ENCODE results near the gene PFKM.
A peak's percentile ranks its signal among the peaks of the same experiment; 100 is the strongest.

The PFKM gene

DNA sequence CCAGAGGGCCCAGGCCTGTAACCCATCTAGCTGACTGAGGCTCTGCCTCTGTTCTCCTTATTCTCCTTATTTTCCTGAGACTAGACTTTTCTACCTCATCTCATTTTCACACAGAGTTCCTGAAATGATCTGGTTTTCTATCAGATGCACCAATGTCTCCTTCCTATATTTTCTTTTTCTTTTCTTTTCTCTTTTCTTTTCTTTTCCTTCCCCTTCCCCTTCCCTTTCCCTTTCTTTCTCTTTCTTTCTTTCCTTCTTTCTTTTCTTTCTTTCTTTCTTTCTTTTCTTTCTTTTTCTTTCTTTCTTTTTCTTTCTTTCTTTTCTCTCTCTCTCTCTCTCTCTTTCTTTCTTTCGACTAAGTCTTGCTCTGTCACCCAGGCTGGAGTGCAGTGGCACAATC lies 61.3 kb downstream of the PFKM start:
- Histone ChIP-seq H3K4me2 (ENCODE audit: low read length) (no peak overlapping the region), H3K9me2 (ENCODE audit: low read depth, low read length) (no peaks in the 10 kb centered on the region), H3K27ac (ENCODE audit: low read depth, low read length, poor library complexity, severe bottlenecking) (no peak overlapping the region), H3K79me2 (ENCODE audit: insufficient read depth, low read length) (no peaks in the 10 kb centered on the region), H3F3A (ENCODE audit: insufficient read depth, low read length) (no peaks in the 10 kb centered on the region), H4K20me1 (ENCODE audit: insufficient read depth, low read length) (no peaks in the 10 kb centered on the region), H3K9me3 (ENCODE audit: low read length) (no peaks in the 10 kb centered on the region), H3K27me3 (ENCODE audit: insufficient read depth, low read length) (peaks cover 3% of the 10 kb centered on the region; the same call in 1 of the 2 replicates), H3K9ac (ENCODE audit: low read length) (no peak overlapping the region), H2AFZ (ENCODE audit: low read length) (no peak overlapping the region), H3K4me3 (ENCODE audit: low read depth, low read length, poor library complexity, severe bottlenecking) (no peak overlapping the region), H3K4me1 (ENCODE audit: insufficient read depth, low read length, severe bottlenecking) (peaks cover 7% of the 10 kb centered on the region), H3K36me3 (ENCODE audit: insufficient read depth, low read length) (no peaks in the 10 kb centered on the region)
- TF ChIP-seq, protein P1, sequence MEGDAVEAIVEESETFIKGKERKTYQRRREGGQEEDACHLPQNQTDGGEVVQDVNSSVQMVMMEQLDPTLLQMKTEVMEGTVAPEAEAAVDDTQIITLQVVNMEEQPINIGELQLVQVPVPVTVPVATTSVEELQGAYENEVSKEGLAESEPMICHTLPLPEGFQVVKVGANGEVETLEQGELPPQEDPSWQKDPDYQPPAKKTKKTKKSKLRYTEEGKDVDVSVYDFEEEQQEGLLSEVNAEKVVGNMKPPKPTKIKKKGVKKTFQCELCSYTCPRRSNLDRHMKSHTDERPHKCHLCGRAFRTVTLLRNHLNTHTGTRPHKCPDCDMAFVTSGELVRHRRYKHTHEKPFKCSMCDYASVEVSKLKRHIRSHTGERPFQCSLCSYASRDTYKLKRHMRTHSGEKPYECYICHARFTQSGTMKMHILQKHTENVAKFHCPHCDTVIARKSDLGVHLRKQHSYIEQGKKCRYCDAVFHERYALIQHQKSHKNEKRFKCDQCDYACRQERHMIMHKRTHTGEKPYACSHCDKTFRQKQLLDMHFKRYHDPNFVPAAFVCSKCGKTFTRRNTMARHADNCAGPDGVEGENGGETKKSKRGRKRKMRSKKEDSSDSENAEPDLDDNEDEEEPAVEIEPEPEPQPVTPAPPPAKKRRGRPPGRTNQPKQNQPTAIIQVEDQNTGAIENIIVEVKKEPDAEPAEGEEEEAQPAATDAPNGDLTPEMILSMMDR (IDR thresholded peaks at IDR 0.05; ENCODE audit: low read length) = no peak
- no peak for TF ChIP-seq EZH2 (IDR thresholded peaks at IDR 0.05; ENCODE audit: borderline replicate concordance, low read length)

DNA sequence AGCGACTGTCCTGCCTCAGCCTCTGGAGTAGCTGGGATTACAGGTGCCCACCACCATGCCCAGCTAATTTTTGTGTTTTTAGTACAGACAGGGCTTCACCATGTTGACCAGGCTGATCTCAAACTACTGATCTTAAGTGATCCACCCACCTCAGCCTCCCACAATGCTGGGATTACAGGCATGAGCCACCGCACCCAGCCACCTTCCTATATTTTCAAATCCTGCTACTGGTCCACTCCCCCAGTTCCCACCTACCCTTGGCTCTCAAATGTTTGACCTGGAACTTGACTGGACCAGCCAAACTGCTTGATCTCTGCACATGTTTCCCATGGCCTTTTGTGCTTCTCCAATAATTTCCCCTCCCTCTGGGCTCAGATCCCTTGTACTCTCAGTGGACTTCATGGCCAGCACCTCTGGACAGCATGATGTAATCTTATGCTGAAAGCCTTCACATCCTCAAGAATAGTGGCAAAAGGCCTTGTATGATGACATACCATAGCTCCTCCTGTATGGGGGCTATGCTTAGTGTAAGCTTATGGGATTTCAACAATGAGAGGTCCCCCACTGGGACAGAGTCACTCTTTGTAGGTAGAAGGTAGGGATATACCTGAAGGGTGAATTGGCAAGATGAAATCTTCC lies 61.8 kb downstream of the PFKM start:
- no peak overlapping the region for H2AFZ ChIP-seq (ENCODE audit: low read length)
- no peak overlapping the region for H3K4me3 ChIP-seq (ENCODE audit: low read depth, low read length, poor library complexity, severe bottlenecking)
- TF ChIP-seq, protein P1 (IDR thresholded peaks at IDR 0.05; ENCODE audit: low read length) = no peak
- TF ChIP-seq EZH2 (IDR thresholded peaks at IDR 0.05; ENCODE audit: borderline replicate concordance, low read length) = no peak
- no peaks in the 10 kb centered on the region for H3K9me2 ChIP-seq (ENCODE audit: low read depth, low read length)
- H3F3A ChIP-seq (ENCODE audit: insufficient read depth, low read length) = no peaks in the 10 kb centered on the region
- H3K27me3 ChIP-seq (ENCODE audit: insufficient read depth, low read length) = peaks cover 3% of the 10 kb centered on the region; the same call in 1 of the 2 replicates
- H3K4me1 ChIP-seq (ENCODE audit: insufficient read depth, low read length, severe bottlenecking) = peaks cover 7% of the 10 kb centered on the region
- no peak overlapping the region for H3K4me2 ChIP-seq (ENCODE audit: low read length)
- H3K79me2 ChIP-seq (ENCODE audit: insufficient read depth, low read length) = no peaks in the 10 kb centered on the region
- H3K9ac ChIP-seq (ENCODE audit: low read length) = no peak overlapping the region
- H3K27ac ChIP-seq (ENCODE audit: low read depth, low read length, poor library complexity, severe bottlenecking) = no peak overlapping the region
- no peaks in the 10 kb centered on the region for H4K20me1 ChIP-seq (ENCODE audit: insufficient read depth, low read length)
- no peaks in the 10 kb centered on the region for H3K36me3 ChIP-seq (ENCODE audit: insufficient read depth, low read length)
- H3K9me3 ChIP-seq (ENCODE audit: low read length) = no peaks in the 10 kb centered on the region

DNA sequence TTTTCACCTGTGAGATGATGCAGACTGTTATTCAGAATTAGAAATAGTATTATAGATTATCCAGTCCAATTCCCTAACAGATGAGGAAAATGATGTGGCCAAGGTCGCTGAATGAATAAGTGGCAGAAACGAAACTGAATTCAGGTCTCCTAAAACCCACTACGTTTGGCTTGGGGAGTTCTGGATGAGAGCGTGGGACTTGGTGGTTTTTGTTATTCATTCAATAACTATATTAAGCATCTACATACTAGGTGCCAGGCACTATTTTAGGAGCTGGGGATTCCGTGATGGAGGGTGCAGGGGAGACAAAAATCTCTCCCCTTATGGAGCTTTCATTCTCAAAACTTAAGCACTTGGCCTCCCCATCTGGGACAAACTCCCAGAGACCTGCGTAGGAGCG lies 63.5 kb downstream of the PFKM start:
- no peak overlapping the region for H3K27ac ChIP-seq (ENCODE audit: low read depth, low read length, poor library complexity, severe bottlenecking)
- TF ChIP-seq EZH2 (IDR thresholded peaks at IDR 0.05; ENCODE audit: borderline replicate concordance, low read length) = no peak
- TF ChIP-seq, protein P1 (IDR thresholded peaks at IDR 0.05; ENCODE audit: low read length) = no peak
- no peaks in the 10 kb centered on the region for H3K9me3 ChIP-seq (ENCODE audit: low read length)
- H3F3A ChIP-seq (ENCODE audit: insufficient read depth, low read length) = no peaks in the 10 kb centered on the region
- no peak overlapping the region for H2AFZ ChIP-seq (ENCODE audit: low read length)
- H3K36me3 ChIP-seq (ENCODE audit: insufficient read depth, low read length) = no peaks in the 10 kb centered on the region
- peaks cover 7% of the 10 kb centered on the region for H3K4me1 ChIP-seq (ENCODE audit: insufficient read depth, low read length, severe bottlenecking)
- H3K9me2 ChIP-seq (ENCODE audit: low read depth, low read length) = no peaks in the 10 kb centered on the region
- H3K4me3 ChIP-seq (ENCODE audit: low read depth, low read length, poor library complexity, severe bottlenecking) = peak overlapping the region; percentile 73
- H4K20me1 ChIP-seq (ENCODE audit: insufficient read depth, low read length) = no peaks in the 10 kb centered on the region
- H3K4me2 ChIP-seq (ENCODE audit: low read length) = peak overlapping the region; percentile 75
- no peaks in the 10 kb centered on the region for H3K79me2 ChIP-seq (ENCODE audit: insufficient read depth, low read length)
- peak overlapping the region; percentile 28; the same call in 1 of the 2 replicates for H3K9ac ChIP-seq (ENCODE audit: low read length)
- no peaks in the 10 kb centered on the region for H3K27me3 ChIP-seq (ENCODE audit: insufficient read depth, low read length)
